Stimulated activated CD4-positive, alpha-beta T cell treated with anti-CD3 and anti-CD28 coated beads, Interleukin-12 subunit alpha, Interleukin-12 subunit beta, amount 100 ng/mL, for 4 hours (primary cell): ENCODE data around the gene ALDH1A2.
A peak's percentile ranks its signal among the peaks of the same experiment; 100 is the strongest.
"Not testable (repeated sequence)": the region's sequence is repeated elsewhere in the genome, so short reads cannot be mapped to it uniquely, and the experiment has no call there.

Experiments
- DNase-seq: peaks from one replicate; pipeline ENCODE4 v3.0.0-alpha.2; 2020

ALDH1A2 gene

GRCh38 chr15:58066042-58066867, 744 bp upstream of the ALDH1A2 start:
- peak; percentile 53 for DNase-seq

- no peak for DNase-seq
Measured at GRCh38 chr15:58064980-58065444, 499 bp downstream of the ALDH1A2 start.

- DNase-seq = no peak
Measured at GRCh38 chr15:58064082-58064979, 1.2 kb downstream of the ALDH1A2 start.

GRCh38 chr15:58063614-58064013, 1.9 kb downstream of the ALDH1A2 start:
- no peak for DNase-seq

- no peak for DNase-seq
Measured at GRCh38 chr15:58062983-58063382, 2.5 kb downstream of the ALDH1A2 start.

GRCh38 chr15:58062175-58062574, 3.3 kb downstream of the ALDH1A2 start:
- DNase-seq = no peak

- no peak for DNase-seq
Measured at GRCh38 chr15:58060575-58060974, 4.9 kb downstream of the ALDH1A2 start.

- DNase-seq = no peak
Measured at GRCh38 chr15:58058729-58059128, 6.8 kb downstream of the ALDH1A2 start.

- no peak for DNase-seq
Measured at GRCh38 chr15:58058073-58058472, 7.4 kb downstream of the ALDH1A2 start.

GRCh38 chr15:58057559-58057958, 8.0 kb downstream of the ALDH1A2 start:
- DNase-seq = no peak

- no peak for DNase-seq
Measured at GRCh38 chr15:58056015-58056414, 9.5 kb downstream of the ALDH1A2 start.

GRCh38 chr15:58053315-58054153, 12.0 kb downstream of the ALDH1A2 start:
- DNase-seq = no peak

- DNase-seq = no peak
Measured at GRCh38 chr15:58052334-58052733, 13.2 kb downstream of the ALDH1A2 start.

GRCh38 chr15:58049520-58050227, 15.8 kb downstream of the ALDH1A2 start:
- no peak for DNase-seq

GRCh38 chr15:58048261-58048660, 17.2 kb downstream of the ALDH1A2 start:
- DNase-seq = no peak

GRCh38 chr15:58047149-58047548, 18.4 kb downstream of the ALDH1A2 start:
- DNase-seq = no peak

GRCh38 chr15:58046467-58046866, 19.0 kb downstream of the ALDH1A2 start:
- DNase-seq = no peak

GRCh38 chr15:58045376-58045775, 20.1 kb downstream of the ALDH1A2 start:
- DNase-seq = not testable (repeated sequence)

- no peak for DNase-seq
Measured at GRCh38 chr15:58044551-58044950, 21.0 kb downstream of the ALDH1A2 start.

GRCh38 chr15:58043192-58043903, 22.2 kb downstream of the ALDH1A2 start:
- peak; percentile 40 for DNase-seq

- DNase-seq = no peak
Measured at GRCh38 chr15:58042006-58042405, 23.5 kb downstream of the ALDH1A2 start.
